ES-I3 (cell line): ENCODE measurements around the gene S100A1.
"Not testable (repeated sequence)": the region's sequence is repeated elsewhere in the genome, so short reads cannot be mapped to it uniquely, and the experiment has no call there.

Experiments used
- H3K36me3 ChIP-seq: 2 replicates; pipeline ENCODE4 v1.6.1; 2013; ENCODE audit warnings: mild to moderate bottlenecking, low read length, control low read depth, moderate library complexity; ENCODE audit not compliant: insufficient read depth
- H3K4me1 ChIP-seq: 2 replicates; pipeline ENCODE4 v1.6.1; 2013; ENCODE audit warnings: mild to moderate bottlenecking, control low read depth, low read length; ENCODE audit not compliant: insufficient read depth
- H3K9ac ChIP-seq: 2 replicates; pipeline ENCODE4 v1.6.1; 2013; ENCODE audit warnings: low read depth, mild to moderate bottlenecking, low read length, moderate library complexity
- H3K9me3 ChIP-seq: 2 replicates; pipeline ENCODE4 v1.6.1; 2013; ENCODE audit warnings: mild to moderate bottlenecking, low read length, moderate library complexity; ENCODE audit not compliant: control insufficient read depth, insufficient read depth

The S100A1 gene

DNA sequence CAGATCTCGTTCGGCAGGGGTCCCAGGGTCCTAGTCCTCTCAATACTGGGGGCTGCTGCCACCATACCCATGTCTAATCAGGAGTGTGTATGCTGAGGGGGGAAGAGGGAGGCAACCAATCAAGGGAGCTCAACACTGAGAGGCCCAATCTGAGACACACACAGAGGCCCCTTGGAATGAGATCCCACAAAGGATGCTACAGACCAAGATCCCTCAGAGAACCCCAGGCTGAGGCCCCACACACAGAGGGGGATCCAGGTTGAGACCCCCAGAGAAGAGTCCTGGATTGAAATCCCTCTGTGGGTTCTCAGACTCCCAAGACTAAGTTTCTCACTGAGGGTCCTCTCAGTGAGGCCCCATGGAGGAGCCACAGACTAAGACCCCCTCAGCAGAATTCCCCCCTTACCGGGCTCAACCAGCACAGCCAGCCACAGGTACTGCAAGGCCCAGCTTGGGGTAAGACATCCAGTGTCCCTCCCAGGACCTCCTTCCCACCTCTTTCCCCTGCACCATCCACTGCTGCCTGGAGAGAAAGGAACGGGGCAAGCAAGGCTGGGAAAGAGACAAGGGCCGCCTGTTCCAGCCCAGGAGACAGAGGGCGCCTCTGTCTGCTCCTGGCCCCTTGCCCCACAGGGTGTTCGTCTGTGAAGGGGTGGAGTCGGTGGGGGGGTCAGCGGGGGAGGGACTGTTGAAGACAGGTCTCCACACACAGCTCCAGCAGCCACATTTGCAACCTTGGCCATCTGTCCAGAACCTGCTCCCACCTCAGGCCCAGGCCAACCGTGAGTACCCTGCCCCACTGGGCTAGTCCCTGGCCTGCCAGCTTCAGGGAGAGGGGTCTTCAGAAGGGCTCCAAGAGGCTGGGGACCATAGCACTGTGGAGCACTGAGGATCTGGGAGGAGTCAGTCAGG is at the start of gene S100A1:
Gene S100A1, plus strand, starts transcription at position 720 of the 912 bp plus-strand sequence. CDS start 2,088 bp downstream, outside the sequence.
- H3K9me3 ChIP-seq: no peaks in the 10 kb centered on the region
- H3K4me1 ChIP-seq: peaks cover 30% of the 10 kb centered on the region
- H3K9ac ChIP-seq: peak within 1 kb of the TSS; percentile 56
- no peaks in the 10 kb centered on the region for H3K36me3 ChIP-seq

DNA sequence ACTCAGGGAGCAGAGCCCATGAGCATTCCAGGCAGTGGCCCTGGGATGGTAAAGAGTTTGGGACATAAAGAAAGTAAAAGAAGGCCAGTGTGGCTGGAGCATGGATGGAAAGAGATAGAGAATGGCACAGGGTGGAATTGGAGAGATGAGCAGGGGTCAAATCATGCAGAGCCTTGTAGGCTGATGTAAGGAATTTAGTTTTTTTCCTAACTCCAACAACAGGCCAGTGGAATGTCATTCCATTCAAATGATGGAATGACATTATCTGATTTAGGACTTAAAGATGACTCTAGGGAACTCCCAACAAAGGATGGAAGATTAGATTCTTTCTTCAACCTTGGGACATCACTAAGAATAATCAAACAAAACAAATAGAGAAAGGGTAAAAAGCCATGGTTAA is 49.7 kb upstream of the S100A1 start:
- H3K4me1 ChIP-seq: peaks cover 15% of the 10 kb centered on the region
- no peak overlapping the region for H3K9ac ChIP-seq
- H3K36me3 ChIP-seq: no peaks in the 10 kb centered on the region
- no peaks in the 10 kb centered on the region for H3K9me3 ChIP-seq

GRCh38 chr1:153578936-153579335 is 49.3 kb upstream of the S100A1 start:
- Histone ChIP-seq H3K9ac (no peak overlapping the region), H3K4me1 (peaks cover 15% of the 10 kb centered on the region), H3K36me3 (no peaks in the 10 kb centered on the region), H3K9me3 (no peaks in the 10 kb centered on the region)

DNA sequence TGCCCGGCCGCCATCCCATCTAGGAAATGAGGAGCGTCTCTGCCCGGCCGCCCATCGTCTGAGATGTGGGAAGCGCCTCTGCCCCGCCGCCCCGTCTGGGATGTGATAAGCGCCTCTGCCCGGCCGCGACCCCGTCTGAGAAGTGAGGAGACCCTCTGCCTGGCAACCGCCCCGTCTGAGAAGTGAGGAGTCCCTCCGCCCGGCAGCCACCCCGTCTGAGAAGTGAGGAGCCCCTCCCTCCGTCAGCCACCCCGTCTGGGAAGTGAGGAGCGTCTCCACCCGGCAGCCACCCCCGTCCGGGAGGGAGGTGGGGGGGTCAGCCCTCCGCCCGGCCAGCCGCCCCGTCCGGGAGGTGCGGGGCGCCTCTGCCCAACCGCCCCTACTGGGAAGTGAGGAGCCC is 45.4 kb upstream of the S100A1 start:
- not testable (repeated sequence) for H3K9ac ChIP-seq, H3K9me3 ChIP-seq, H3K36me3 ChIP-seq
- peaks cover 12% of the 10 kb centered on the region for H3K4me1 ChIP-seq

- not testable (repeated sequence) for H3K9ac ChIP-seq, H3K4me1 ChIP-seq, H3K36me3 ChIP-seq, H3K9me3 ChIP-seq
Measured at GRCh38 chr1:153583514-153583913, 44.7 kb upstream of the S100A1 start.

GRCh38 chr1:153583976-153584375 is 44.3 kb upstream of the S100A1 start:
- no peaks in the 10 kb centered on the region for H3K36me3 ChIP-seq
- H3K9me3 ChIP-seq: no peaks in the 10 kb centered on the region
- peaks cover 3% of the 10 kb centered on the region for H3K4me1 ChIP-seq
- H3K9ac ChIP-seq: no peak overlapping the region

DNA sequence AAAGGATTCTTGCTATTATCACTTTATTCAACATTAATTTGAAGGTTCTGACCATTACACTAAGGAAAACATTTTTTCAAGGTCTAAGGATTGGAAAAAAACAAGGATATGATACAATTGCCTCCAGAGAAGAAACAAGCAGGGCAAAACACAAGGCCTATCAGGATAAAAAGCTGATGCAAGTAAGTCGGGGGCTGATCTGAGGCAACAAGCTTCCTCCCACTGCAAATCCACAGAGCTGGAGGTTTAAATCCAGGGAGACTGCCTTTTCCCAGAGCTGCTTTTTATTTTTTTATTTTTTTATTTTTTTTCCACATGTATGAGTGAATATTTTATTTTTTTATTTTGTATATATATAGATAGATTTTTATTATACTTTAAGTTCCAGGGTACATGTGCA is 43.2 kb upstream of the S100A1 start:
- H3K9ac ChIP-seq: no peak overlapping the region
- H3K9me3 ChIP-seq: no peaks in the 10 kb centered on the region
- H3K36me3 ChIP-seq: no peaks in the 10 kb centered on the region
- H3K4me1 ChIP-seq: no peaks in the 10 kb centered on the region

GRCh38 chr1:153586347-153586746 is 41.9 kb upstream of the S100A1 start:
- Histone ChIP-seq H3K9me3 (no peaks in the 10 kb centered on the region), H3K36me3 (no peaks in the 10 kb centered on the region), H3K4me1 (no peaks in the 10 kb centered on the region), H3K9ac (no peak overlapping the region)

GRCh38 chr1:153587314-153587713 is 40.9 kb upstream of the S100A1 start:
- Histone ChIP-seq H3K4me1 (no peaks in the 10 kb centered on the region), H3K9me3 (no peaks in the 10 kb centered on the region), H3K9ac (no peak overlapping the region), H3K36me3 (no peaks in the 10 kb centered on the region)

- not testable (repeated sequence) for H3K36me3 ChIP-seq, H3K9me3 ChIP-seq, H3K4me1 ChIP-seq, H3K9ac ChIP-seq
Measured at GRCh38 chr1:153588033-153588432, 40.2 kb upstream of the S100A1 start.

- no peaks in the 10 kb centered on the region for H3K36me3 ChIP-seq
- no peaks in the 10 kb centered on the region for H3K9me3 ChIP-seq
- 0 out of 2 replicates have a peak, but pooled peaks cover 3% of the 10 kb centered on the region for H3K4me1 ChIP-seq
Measured at GRCh38 chr1:153588482-153588881, 39.8 kb upstream of the S100A1 start.

DNA sequence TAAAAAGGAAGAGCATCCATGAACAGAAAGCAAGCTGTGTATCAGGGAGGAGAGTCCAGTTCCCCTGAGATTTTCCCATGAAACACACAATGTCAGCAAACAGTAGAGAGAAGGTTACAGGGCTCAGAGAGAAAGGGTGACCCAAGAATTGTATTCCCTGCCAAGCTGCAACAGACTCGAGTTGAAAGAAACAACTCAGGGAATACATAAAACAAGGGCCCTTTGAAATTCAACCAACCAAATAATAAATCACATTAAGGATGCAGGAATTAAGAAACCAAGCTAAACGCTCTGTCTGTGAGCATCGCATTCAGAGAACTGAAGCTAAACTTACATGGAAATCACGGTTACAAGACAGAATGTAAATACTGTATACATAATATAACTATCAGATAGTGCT is 35.5 kb upstream of the S100A1 start:
- Histone ChIP-seq H3K9me3 (no peaks in the 10 kb centered on the region), H3K36me3 (no peaks in the 10 kb centered on the region), H3K4me1 (0 out of 2 replicates have a peak, but pooled peaks cover 3% of the 10 kb centered on the region), H3K9ac (no peak overlapping the region)

More at GRCh38 chr1:153588482-153588881, 39.8 kb upstream of the S100A1 start:
- no peak overlapping the region for H3K9ac ChIP-seq

DNA sequence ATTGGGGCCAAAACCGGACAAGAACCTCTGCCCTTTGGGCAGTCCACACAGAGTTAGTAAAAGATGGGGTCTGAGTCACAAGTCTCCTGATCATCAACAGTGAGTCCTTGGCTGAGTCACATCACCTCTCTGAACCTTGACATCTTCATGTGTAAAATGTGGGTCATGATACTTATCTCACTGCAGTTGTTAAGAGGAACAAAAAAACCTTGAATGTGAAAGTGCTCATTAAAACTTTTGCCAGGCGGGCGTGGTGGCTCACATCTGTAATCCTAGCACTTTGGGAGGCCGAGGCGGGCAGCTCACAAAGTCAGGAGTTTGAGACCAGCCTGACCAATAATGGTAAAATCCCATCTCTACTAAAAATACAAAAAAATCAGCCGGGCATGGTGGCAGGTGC is 31.0 kb upstream of the S100A1 start:
- Histone ChIP-seq H3K9ac (no peak overlapping the region), H3K9me3 (no peaks in the 10 kb centered on the region), H3K4me1 (peaks cover 3% of the 10 kb centered on the region; the same call in 1 of the 2 replicates), H3K36me3 (no peaks in the 10 kb centered on the region)

GRCh38 chr1:153598309-153599172 is 29.7 kb upstream of the S100A1 start:
- H3K9ac ChIP-seq: no peak overlapping the region
- H3K9me3 ChIP-seq: no peaks in the 10 kb centered on the region
- H3K36me3 ChIP-seq: no peaks in the 10 kb centered on the region
- H3K4me1 ChIP-seq: no peaks in the 10 kb centered on the region; the same call in 1 of the 2 replicates
